NCI-H446 treated with DMSO at 0.1 percent for 48 hours (cell line): Measurements from ENCODE around the gene CNTN4.

ENCODE experiments used
- DNase-seq: peaks from one replicate; lab custom pipeline; 2025; lab: John Stamatoyannopoulos, UW

CNTN4 gene

DNA sequence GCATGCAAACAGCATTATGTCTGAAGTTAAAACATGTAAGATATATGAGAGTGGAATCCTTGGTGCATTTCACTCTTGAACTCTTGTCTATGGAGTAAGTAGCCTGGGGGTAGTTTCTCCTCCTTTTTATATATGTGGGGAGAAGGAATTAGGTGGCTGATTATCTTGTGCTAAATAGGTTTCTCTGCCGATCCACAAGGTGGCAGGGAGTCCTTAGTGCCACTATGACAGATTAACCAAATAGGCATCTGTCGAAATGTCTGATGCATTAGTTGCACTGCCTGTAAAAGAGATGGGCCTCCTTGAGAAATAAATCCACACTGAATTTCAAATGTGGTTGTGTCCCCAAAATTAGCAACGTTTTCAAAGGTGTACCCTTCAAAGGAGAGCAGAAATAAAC is 170.1 kb downstream of the CNTN4 start:
- no peak for DNase-seq

DNA sequence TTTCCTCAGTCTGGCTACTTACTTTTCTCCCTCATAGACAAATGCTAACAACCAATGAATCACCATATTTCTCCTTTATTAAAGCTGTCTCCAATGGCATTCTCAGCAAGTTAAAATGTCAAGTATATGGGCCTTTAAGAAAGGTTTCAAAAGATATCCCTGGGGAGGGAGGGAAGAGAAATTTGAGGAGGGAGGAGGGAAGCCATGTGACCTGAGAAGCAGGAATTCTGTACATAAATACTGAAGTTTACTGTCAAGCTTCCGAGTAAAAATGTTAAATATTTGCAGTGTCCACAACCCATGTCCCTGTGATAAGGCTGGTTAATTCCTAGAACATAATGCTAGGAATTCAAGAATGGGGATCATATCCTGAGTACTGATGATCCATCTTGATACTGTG is 175.9 kb downstream of the CNTN4 start:
- DNase-seq, result no peak

DNA sequence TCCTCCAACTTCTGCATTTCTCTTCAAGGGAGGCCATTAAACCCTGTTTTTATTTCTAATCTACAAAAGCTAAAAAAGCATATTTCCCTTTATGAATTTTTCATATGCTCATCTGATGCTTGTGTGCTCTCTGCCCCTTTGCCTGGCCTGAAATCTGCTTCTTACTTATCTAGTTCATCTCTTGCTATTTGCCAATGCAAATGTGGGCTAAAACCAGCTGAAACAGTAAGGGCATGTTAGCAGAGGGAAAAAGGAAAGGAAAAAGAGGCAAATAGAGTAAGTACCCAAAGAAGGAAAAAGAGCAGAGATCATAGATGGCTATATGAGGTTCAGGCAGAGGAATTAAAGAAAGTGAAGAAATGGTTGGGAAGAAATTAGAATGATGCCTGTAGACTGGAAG is 185.2 kb downstream of the CNTN4 start:
- DNase-seq, result no peak

DNA sequence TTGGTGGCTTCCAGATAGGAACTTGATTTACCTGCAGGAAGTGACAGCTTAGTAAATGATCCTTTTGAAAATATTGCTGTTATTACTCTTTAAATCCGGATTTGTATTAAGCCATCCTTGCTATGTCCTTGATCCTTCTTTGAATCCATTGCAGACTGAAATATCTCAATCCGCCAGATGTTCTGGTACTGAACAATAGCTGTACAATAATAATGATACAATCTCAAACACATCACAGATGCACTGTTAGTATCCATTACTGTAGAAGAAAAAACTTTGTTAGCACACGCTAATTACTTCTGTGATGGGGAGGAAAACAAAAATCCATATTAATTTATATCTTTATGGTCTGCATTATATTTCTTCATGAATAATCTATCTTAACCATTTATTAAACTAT is 202.3 kb downstream of the CNTN4 start:
- no peak for DNase-seq

DNA sequence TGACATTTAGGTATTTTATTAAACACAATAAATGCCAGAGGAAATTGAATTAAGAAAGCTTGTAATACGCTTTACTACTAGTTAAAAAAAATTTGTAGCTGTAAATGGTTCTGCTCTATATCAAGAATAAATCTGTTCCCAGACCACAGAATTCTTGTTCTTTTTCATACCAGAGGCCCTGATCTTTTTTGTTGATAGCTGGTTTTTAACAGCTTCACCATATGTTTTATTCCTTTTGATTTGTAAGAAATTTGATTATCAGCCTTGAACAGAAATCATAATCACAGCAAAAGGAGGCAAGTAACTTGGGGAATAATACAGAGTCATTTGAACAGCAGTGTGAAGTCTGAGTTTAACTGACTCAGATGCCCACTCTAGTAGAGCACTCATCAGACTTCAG is 202.7 kb downstream of the CNTN4 start:
- DNase-seq, result no peak

DNA sequence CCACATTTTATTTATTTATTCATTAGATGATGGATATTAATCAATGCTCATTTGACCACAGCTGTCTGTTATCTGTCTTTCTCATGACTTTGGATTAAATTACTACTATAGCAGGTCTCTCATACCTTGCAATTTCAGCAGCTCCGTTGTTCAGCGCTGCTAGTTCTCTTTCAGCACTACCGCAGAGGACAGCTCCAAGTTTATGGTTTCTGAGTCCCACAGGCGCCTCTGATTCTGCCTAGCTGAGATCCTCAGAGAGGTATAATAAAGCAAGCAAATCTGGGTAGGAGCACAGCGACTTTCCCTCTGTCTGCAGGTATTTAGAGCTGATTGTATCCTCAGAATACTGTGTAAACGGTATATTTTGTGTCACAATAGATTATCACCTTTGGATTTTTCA is 204.9 kb downstream of the CNTN4 start:
- no peak for DNase-seq

DNA sequence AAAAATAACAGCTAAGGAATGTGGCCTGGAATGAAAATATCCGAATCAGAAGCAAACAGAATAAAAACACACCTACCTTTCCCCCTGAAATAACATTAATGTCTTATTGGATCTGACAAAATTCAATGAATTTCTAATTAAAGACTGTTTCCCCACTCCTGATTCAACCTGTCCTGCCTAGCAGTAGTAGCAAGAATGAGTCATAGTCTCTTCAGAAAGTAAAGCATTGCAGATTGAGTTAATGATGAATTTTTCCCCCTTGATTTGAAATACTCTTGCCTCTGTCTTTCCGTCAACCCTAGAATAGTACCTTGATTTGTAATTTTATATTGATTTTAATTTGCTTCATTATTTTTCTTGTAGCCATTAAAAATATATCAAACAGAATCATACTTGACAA is 212.4 kb downstream of the CNTN4 start:
- no peak for DNase-seq

DNA sequence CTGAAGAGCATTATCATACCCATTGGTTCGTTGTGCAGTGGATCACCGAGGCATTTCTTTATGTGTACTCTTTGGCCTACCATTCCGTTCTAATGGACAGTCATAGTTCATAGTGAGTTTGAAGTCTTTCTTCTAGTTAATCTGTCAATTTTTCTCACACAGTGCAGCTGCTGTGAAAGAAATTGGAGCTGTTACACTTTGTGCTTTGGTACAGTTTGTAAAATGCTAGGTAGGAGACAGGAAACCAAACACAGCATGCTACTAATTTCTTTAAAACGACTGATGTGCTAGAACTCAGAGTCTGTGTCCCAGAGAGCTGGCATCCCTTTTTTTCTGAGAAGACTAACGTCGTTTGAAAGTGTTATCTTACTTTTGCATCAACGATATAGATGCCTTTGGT is 218.9 kb downstream of the CNTN4 start:
- DNase-seq, result no peak

DNA sequence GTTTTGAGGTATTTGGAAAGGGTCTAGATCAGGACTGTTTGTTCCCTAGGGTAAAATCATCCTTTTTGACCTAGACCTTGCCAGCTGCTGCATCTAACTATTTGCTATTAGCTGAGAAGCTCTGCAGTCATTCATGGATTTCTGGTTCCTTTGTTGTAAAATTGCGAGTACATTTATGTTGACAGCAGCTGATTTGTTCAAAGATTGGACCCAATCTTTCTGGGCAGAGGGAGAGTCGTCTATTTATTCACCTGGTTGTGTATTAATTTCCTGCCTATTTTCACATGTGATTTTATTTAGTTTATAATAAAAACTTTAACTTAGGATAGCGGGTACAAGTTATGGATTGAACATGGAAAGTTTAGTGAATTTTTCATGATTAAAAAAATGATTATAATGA is 236.3 kb downstream of the CNTN4 start:
- DNase-seq, result no peak

DNA sequence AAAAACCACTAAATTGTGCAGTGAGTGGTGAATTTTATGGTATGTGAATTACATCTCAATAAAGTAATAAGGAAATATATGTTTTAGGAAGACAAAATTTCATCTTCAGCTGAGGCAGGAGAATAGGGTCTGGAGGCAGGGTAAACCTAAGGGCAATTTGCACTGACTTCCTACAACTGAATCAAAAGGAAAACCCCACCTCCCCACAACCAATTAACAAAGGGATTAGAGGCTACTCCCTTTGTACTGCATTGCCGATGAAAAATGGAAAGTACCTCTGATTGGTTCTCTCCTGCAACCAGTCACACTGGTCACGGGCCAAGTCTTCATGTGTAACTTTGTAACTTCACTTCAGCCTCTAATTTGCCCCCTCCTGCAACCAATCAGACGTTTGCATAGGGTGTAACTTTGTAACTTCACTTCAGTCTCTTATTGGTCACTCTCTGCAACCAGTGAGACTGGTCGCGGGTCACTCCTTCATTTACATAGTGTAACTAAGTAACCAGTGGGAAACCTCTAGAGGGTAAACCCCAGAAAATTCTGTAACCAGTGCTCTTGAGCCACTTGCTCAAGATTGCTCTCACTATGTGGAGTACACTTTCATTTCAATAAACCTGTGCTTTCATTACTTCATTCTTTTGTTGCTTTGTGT is 244.5 kb downstream of the CNTN4 start:
- no peak for DNase-seq

DNA sequence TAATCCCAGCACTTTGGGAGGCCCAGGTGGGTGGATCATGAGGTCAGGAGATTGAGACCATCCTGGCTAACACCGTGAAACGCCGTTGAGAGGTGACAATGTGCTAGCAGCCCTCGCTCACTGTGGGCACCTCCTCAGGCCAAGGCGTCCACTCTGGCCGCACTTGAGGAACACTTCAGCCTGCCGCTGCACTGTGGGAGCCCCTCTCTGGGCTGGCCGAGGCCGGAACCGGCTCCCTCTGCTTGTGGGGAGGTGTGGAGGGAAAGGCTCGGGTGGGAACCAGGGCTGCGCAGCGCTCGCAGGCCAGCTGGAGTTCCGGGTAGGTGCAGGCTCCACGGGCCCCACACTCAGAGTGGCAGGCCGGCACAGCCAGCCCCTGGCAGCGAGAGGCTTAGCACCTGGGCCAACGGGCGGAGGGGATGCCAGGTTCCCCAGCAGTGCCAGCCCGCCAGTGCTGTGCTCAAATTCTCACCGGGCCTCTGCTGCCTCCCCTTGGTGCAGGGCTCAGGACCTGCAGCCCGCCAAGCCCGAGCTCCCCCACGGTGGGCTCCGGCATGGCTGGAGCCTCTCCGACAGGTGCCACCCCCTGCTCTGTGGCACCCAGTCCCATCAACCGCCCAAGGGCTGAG is 253.6 kb downstream of the CNTN4 start:
- no peak for DNase-seq

DNA sequence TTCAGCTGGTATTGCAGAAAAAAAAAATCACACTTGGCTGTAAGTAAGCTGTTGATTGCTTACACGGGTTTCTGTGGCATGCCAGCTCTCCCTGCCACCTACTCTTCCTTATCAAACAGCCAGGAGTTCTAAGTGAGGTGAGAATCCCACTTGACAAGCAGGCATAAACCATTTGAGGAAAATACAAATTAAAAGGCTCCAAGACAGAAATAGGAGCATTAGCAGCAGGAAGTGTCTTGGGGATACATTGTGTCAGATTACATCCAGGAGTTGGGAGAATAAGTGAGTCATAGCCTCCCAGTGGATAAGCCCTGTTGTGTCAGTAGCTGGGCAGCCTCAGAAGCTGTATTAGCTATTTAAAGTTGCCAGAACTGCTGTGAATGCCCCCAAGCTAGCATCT is 256.0 kb downstream of the CNTN4 start:
- no peak for DNase-seq

DNA sequence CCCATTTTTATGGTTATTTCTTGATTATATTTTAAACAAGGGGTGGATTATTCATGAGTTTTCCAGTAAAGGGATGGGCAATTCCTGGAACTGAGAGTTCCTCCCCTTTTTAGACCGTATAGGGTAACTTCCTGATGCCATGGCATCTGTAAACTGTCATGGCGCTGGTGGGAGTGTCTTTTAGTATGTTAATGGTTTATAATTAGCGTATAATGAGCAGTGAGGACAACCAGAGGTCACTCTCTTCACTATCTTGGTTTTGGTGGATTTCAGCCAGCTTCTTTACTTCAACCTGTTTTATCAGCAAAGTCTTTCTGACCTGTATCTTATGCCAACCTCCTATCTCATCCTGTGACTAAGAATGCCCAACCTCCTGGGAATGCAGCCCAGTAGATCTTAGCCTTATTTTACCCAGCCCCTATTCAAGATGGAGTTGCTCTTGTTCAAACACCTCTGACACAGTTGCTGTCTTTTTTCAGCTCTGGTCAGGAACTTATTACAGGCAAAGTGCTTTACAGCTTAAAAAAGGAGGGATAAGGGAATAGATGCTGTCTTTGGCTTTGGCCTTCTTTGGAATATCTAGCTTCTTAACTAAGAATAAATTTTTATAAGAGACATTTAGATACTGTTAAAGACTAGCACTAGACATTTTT is 257.8 kb downstream of the CNTN4 start:
- no peak for DNase-seq

DNA sequence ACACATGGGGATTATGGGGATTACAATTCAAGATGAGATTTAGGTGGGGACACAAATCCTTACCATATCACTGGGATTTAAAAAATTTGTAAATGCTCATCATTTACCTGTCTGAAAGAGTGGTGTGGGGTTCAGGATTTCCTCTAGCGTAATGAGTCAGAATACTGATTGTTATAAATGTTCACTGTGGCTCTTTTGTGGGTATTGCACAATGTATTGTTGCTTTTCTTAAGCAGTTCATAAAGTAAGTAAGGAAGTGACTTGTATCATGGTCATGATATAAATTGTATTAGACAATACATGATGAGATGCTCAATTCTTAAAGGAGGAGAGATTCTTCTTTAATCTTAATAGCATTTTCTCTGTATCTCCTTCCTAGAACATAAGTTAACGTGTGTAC is 262.1 kb downstream of the CNTN4 start:
- no peak for DNase-seq

DNA sequence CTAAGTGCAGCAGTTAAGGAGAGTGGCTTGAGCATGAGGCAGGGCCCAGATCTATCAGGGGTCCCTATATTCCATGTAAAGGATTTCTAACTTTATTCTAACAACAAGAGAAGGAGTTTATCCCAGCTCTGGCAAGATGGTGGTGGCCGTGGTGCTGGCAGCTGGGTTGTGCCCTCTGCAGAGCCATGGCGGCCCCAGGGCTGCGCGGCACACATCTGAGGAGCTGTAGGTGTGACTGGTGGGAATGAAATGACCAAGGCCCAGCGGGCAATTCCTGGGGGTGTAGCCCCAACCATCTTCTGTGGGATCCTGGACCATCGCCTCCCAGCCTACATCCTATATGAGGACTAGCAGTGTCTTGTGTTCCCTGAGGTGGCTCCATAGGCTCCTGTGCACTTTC is 263.5 kb downstream of the CNTN4 start:
- no peak for DNase-seq

DNA sequence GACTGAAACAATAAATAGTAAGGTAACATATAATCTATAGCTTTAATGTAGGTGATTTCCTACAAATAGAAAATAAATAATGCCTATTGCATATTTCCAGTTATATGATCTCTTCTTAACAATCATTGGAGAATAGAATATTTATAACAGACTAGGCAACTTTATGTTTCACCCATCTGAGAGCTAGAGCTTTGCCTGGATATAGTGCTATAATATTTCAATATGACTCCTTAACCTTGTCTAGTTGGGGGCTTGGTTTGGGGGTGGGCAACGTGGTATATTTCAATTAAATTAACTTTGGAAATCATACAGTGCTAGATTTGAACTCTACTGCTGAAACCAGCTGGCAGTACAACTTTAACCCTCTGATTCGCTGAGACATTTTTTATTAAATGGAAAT is 265.2 kb downstream of the CNTN4 start:
- no peak for DNase-seq

DNA sequence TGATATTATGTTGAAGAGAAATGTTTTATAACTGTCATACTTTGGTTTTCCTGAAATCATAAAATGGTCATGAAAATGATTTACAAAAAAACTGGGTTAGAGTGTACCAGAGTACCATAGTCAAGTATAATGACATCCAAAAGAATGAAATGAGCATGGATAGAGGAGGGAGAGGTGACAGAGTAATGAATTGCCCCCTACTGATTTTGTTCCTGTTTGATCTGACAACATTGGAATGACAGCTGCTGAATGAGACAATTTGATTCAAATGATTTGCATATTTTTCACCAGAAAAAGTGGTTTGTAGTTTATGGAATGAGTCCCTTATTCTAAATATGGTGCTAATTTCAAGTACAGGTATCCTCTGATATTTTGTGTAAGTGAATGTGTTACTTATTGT is 271.7 kb downstream of the CNTN4 start:
- DNase-seq, result no peak

DNA sequence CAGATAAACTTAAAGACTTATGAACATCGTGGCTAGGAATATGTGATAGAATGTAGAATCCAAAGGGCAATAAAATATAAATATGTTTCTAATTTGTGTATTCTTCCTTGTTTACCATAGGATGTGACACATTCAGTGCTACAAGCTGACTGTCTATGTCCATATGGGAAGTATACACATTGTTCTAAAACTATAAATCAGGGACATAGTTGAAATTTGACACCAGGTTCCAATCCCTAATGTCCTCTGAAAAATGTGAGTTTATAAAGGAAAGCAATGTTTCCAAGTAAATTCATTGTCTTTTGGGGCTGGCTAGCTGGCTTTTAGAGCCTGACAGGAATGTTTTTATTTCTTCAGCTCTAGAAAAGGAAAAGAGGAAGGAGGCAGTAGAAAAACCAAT is 273.6 kb downstream of the CNTN4 start:
- DNase-seq, result no peak

DNA sequence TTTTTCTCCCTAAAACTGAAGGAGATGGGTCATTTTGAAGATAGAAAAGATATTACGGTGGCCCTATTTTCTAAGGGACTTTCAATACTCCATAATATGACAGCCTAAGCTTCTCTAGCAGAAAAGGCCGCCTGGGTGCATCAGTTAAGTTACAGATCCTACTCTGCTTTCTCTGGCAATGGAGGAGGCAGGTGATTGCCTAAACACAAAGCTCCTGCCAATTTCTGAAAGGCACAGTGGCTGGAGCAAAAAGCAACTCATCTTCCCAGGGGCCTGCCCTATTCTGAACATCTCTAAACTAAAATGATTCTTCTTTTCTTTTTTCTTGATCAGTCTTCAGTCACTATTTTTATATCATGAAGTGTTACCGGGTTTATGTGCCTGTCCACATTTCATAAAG is 276.7 kb downstream of the CNTN4 start:
- DNase-seq, result no peak

DNA sequence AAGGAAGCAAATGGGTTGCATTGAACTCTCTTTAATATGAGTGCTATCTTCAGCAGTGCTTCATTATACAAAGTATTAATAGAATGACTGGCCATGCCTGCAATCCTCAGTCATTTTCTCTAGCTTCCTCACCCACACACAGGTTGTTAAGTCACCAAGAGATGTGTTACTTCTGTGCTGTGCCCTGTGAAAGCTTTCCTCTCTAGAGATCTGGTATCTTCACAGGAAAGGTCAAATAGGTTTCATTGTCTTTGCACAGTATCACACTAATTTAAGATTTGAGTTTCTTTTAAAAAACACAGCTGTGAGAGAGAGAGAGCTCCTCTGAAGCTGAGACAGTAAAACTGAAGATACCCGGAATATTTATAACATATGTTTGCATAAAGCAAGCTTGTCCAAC is 278.6 kb downstream of the CNTN4 start:
- DNase-seq, result no peak

DNA sequence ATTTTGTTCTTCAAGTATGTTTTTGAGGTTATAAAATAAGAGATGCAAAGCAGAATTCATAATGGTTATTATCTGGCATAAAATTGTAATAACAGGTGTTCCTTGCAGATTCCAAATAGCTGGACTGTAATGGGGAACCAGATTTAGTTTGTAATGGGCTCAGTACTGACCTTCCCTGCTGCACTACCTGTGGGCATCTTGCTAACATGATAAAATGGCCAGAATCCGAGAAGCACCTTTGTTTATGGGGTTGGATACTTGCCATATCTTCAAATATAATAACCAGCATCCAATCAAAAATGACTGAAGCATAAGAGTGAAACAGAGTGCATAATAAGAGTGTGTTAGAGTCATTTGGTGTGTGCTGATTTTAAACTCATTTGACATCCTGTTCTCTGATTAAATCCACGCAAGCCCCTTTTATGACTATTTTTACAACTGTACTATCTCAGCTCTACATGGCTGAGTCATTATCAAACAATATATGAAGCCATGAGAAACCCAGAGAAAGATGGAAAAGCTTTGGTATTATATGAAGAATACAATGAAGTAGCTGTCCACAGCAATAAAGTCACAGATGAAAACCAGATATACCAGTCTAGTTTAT is 292.4 kb downstream of the CNTN4 start:
- no peak for DNase-seq

DNA sequence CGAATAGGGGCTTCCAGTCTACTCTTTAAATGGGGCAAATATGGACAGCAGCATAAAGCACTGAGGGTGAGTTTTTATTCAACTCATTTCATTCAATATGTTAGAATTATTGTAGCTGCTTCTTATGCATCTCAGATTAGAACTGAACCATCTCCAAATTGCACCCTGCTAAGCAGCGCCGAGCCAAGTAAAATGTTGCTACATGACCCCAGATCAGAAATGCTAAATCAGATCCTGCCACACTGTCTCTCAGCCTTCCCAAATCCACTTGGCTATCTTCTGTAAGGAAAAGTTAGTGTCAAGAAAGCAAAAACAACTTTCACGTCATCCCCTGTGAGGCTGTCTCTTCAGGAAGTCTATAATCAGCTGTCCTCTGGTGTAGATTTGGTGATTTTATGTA is 293.2 kb downstream of the CNTN4 start:
- DNase-seq, result no peak

DNA sequence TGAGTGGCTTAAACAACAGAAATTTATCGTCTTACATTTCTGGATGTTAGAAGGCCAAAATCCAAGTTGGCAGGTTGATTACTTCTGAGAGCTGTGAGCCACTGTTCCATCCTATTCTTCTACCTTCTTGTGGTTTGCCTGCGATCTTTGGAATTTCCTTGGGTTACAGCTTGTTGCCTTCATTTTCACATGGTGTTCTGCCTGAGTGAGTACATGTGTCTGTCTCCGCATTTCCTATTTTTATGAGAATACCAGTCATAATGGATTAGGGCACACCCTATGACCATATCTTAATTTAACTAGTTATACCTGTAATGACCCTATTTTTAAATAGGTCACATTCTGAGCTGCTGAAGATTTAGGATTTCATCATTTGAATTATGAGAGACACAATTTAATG is 294.3 kb downstream of the CNTN4 start:
- DNase-seq, result no peak
